ENCODE data around the gene ZNF319. TPM values are rescaled to one million over a fixed set of nuclear protein-coding genes. Genes with fewer than 3 reads are reported as not detected.

Gene ZNF319
- total RNA-seq, 1 experiment from 2014 or later, result 5.5 TPM

DNA sequence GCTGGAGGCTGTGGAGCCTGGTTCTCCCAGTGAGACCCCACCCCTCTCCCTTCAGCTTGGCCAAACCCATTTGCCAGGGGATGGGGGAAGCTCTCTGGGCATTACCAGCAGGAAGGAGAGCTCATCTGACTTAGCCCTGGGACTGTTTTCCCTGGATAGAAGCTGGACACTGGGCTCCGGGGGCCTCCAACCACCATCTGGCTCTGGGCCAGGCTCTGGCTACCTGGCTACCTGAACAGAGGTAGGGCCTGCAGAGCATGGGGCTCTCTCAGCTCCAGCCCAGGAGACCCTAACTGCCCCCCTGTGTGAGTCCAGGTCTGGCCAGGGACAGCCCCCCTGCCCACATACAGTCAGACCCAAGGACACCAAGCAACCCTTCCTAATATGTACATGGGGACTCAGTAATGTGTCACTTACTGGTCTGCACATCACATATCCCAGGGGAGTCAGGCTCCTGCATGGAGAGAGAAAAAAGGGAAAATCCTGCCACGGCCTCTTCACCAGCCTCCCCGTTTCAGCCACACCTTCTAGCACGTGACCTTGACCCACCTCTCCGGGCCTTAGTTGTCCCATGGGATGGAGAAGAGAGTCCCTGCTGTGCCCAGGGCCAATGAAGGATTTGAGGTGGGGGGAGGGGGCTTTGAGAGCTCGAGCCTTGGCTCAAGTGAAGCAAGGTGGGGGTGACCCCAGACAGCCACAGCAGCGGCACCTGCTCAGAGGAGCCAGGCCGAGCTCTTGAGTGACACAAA lies 43.4 kb downstream of the ZNF319 start:
- ChIA-PET POLR2A (no interaction called here), CTCF (interaction anchor here (0.8 to 3.2 kb wide), 16 partner anchors 8 to 181 kb away, joined by 3 to 14 read pairs (median 4); partner anchors contain the start of genes CFAP20 and ZNF319)
- DNase-seq (ENCODE audit: low spot score), result no peak
- no peak for ATAC-seq
- Mint-ChIP-seq H3K27ac (no peak overlapping the region), H3K4me1 (peaks cover 19% of the 10 kb centered on the region), H3K27me3 (ENCODE audit: low read depth) (no peaks in the 10 kb centered on the region), H3K4me3 (no peak overlapping the region), H3K36me3 (no peaks in the 10 kb centered on the region), H3K9me3 (no peaks in the 10 kb centered on the region)
- TF ChIP-seq RELA (CRISPR knock-in tag; IDR thresholded peaks at IDR 0.05; ENCODE audit: borderline replicate concordance), result no peak

DNA sequence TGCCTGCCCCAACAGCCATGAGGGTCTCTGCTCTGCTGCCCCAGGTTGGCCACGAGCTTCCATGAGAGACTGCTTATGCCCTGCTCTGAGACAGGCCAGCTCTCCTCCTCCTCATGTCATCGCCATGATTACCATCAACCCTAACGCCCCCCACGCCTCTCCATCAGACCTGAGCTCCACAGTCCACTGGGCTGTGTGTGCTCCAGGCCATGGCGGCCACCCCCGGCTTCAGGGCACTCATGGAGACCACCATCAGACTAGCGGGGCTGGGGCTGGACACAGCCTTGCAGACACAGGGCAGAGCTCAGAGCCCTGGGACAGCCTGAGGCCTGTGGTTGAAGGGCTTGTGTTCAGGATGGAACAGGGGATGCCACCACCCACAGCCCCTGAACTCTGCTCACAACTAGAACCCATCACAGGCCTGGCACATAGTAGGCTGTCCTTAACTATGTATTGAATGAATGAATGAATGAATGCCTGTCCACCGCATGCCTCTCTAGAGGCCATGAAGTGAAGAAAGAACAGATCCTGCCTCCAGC lies 44.1 kb downstream of the ZNF319 start:
- no peaks in the 10 kb centered on the region for H3K9me3 Mint-ChIP-seq
- ATAC-seq, result no peak
- no peak overlapping the region for H3K4me3 Mint-ChIP-seq
- H3K27ac Mint-ChIP-seq, result no peak overlapping the region
- no peaks in the 10 kb centered on the region for H3K27me3 Mint-ChIP-seq (ENCODE audit: low read depth)
- no peak for TF ChIP-seq NR2C2 (CRISPR knock-in tag; IDR thresholded peaks at IDR 0.05)
- no peak for TF ChIP-seq EMX1 (CRISPR knock-in tag; IDR thresholded peaks at IDR 0.05)
- no peak for DNase-seq (ENCODE audit: low spot score)
- H3K4me1 Mint-ChIP-seq, result peaks cover 19% of the 10 kb centered on the region
- ChIA-PET POLR2A (no interaction called here), CTCF (interaction anchor here (0.9 to 3.2 kb wide), 5 partner anchors 10 to 55 kb away, joined by 3 to 14 read pairs (median 6); partner anchors contain the start of gene ZNF319)
- H3K36me3 Mint-ChIP-seq, result no peaks in the 10 kb centered on the region

DNA sequence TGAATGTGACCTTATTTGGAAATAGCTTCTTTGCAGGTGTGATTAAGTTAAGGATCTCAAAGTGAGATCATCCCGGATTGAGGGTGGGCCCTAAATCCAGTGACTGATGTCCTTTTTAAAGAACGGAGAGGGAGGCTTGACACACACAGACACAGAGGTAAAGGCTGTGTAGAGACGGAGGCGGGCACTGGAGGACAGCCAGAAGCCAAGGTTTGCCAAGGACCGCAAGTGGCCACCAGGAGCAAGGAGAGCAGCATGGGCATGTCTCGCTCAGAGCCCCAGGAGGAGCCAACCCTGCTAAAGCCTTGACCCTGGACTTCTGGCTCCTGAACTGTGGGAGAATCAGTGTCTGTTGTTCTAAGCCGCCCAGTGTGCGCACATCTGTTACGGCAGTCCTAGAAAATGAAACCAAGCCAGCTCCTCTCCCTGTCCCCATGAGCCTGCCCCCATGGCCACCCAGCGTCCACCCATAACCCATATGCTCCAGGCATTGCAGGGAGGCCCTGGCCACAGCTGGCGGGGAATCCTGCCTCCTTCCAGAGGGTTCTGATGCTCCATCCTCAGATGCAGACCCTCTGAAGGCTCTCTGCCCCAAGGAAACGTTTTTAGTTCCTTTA lies 44.8 kb downstream of the ZNF319 start:
- Mint-ChIP-seq H3K4me3 (no peak overlapping the region), H3K27ac (no peak overlapping the region; the same call in 1 of the 2 replicates), H3K27me3 (ENCODE audit: low read depth) (no peaks in the 10 kb centered on the region), H3K36me3 (no peaks in the 10 kb centered on the region), H3K4me1 (peaks cover 19% of the 10 kb centered on the region), H3K9me3 (no peaks in the 10 kb centered on the region)
- ATAC-seq, result no peak
- DNase-seq (ENCODE audit: low spot score), result no peak
- ChIA-PET CTCF (interaction anchor here (0.6 to 3.2 kb wide), 4 partner anchors 10 to 54 kb away, joined by 3 to 14 read pairs (median 6); partner anchors contain the start of gene ZNF319), POLR2A (no interaction called here)
- no peak for TF ChIP-seq ZNF138 (CRISPR knock-in tag; conservative IDR thresholded peaks at IDR 0.05)
- no peak for TF ChIP-seq FOXJ3 (CRISPR knock-in tag; IDR thresholded peaks at IDR 0.05; ENCODE audit: borderline replicate concordance)
- TF ChIP-seq, protein P1, sequence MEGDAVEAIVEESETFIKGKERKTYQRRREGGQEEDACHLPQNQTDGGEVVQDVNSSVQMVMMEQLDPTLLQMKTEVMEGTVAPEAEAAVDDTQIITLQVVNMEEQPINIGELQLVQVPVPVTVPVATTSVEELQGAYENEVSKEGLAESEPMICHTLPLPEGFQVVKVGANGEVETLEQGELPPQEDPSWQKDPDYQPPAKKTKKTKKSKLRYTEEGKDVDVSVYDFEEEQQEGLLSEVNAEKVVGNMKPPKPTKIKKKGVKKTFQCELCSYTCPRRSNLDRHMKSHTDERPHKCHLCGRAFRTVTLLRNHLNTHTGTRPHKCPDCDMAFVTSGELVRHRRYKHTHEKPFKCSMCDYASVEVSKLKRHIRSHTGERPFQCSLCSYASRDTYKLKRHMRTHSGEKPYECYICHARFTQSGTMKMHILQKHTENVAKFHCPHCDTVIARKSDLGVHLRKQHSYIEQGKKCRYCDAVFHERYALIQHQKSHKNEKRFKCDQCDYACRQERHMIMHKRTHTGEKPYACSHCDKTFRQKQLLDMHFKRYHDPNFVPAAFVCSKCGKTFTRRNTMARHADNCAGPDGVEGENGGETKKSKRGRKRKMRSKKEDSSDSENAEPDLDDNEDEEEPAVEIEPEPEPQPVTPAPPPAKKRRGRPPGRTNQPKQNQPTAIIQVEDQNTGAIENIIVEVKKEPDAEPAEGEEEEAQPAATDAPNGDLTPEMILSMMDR (IDR thresholded peaks at IDR 0.05), result no peak
- TF ChIP-seq ATF1 (CRISPR knock-in tag; IDR thresholded peaks at IDR 0.05), result no peak
- TF ChIP-seq ZNF671 (CRISPR knock-in tag; IDR thresholded peaks at IDR 0.05), result no peak
- TF ChIP-seq CREB1 (CRISPR knock-in tag; IDR thresholded peaks at IDR 0.05), result no peak
- TF ChIP-seq NR1H2 (CRISPR knock-in tag; IDR thresholded peaks at IDR 0.05), result no peak
- TF ChIP-seq ZNF263 (CRISPR knock-in tag; IDR thresholded peaks at IDR 0.05; ENCODE audit: low read depth), result no peak
- TF ChIP-seq, protein P2, sequence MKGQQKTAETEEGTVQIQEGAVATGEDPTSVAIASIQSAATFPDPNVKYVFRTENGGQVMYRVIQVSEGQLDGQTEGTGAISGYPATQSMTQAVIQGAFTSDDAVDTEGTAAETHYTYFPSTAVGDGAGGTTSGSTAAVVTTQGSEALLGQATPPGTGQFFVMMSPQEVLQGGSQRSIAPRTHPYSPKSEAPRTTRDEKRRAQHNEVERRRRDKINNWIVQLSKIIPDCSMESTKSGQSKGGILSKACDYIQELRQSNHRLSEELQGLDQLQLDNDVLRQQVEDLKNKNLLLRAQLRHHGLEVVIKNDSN (CRISPR knock-in tag; IDR thresholded peaks at IDR 0.05), result no peak
- TF ChIP-seq, protein P3, sequence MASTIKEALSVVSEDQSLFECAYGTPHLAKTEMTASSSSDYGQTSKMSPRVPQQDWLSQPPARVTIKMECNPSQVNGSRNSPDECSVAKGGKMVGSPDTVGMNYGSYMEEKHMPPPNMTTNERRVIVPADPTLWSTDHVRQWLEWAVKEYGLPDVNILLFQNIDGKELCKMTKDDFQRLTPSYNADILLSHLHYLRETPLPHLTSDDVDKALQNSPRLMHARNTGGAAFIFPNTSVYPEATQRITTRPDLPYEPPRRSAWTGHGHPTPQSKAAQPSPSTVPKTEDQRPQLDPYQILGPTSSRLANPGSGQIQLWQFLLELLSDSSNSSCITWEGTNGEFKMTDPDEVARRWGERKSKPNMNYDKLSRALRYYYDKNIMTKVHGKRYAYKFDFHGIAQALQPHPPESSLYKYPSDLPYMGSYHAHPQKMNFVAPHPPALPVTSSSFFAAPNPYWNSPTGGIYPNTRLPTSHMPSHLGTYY (CRISPR knock-in tag; IDR thresholded peaks at IDR 0.05), result no peak
- TF ChIP-seq GRHL2 (CRISPR knock-in tag; IDR thresholded peaks at IDR 0.05; ENCODE audit: insufficient replicate concordance, severe bottlenecking), result no peak
- no peak for TF ChIP-seq KAT7 (CRISPR knock-in tag; IDR thresholded peaks at IDR 0.05; ENCODE audit: borderline replicate concordance)
